Muscle of back (tissue), 11 donors: Measurements from ENCODE around the gene GATB. TPM values are rescaled to one million over a fixed set of nuclear protein-coding genes. Genes with fewer than 3 reads are reported as not detected.
A peak's percentile ranks its signal among the peaks of the same experiment; 100 is the strongest.

Source experiments
- DNase-seq, 3 donors: peaks; one replicate each; pipeline versions ENCODE4 v3.0.0 to v3.0.0-alpha.2; 2013
- polyA plus RNA-seq, 10 donors: library from polyadenylated mRNA; unstranded; fragments of 120-200 nt; gene quantifications; one replicate each; pipeline ENCODE4 v1.2.1, GENCODE V29; 2013; ENCODE audit not compliant: insufficient read length in 10 of 10

Gene GATB
- polyA plus RNA-seq, 10 donors: 18.3 to 24.0 (median 21.2) TPM

DNA sequence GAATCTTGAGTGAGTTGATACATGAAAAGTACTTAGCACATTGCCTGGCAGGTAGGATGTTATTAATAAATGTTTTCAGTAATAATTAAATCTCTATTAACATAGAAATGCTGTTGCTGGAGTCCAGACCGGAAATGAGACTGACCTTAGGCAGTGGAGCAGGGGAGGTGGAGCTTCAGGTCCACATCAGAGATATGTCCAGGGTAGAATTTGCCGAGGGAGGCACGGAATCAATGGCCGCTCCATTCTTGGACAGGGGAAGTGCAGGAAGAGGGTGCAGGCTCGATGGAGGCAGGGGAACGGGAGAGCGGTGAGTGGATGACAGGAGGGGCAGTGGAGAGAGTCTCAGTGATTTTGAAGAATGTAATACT, 107.3 kb downstream of the GATB start:
- peak in 1 of 3 donors; percentile 48 for DNase-seq

DNA sequence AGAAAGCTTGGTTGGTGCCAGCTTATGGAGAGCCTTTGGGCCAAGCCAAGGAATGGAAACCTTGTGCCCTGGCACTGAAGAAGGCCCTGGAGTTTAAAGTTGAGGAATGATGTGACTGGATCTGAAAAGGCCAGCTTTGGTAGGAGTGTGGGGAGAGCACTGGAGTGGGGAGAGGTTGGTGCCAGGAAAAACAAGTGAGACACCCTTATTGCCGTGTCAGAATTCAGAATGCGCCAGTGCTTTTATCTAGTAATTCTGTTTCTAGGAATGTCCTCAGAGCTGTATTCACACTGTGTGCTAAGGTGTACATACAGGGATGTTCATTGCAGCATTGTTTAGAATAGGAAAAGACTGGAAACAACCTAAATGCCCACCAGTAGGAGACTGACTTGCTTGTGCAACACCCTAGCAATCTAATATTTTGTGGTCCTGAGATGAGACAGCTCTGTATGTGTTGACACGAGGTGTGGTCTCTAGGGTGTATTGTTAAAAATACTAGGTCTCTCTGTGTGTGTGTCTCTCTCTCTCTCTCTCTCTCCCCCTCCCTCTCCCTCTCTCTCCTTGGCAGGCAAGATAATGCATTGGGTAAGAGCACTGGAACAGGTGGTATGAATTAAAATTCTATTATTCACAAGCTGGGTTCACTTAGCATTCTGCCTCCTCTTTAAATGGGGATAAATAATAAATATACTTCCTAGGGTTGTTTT, 107.8 kb downstream of the GATB start:
- peak; percentile 33 to 69 (median 58) for DNase-seq

- DNase-seq: no peak
These were observed 109.3 kb downstream of the GATB start for GRCh38 chr4:151651496-151651895.

DNA sequence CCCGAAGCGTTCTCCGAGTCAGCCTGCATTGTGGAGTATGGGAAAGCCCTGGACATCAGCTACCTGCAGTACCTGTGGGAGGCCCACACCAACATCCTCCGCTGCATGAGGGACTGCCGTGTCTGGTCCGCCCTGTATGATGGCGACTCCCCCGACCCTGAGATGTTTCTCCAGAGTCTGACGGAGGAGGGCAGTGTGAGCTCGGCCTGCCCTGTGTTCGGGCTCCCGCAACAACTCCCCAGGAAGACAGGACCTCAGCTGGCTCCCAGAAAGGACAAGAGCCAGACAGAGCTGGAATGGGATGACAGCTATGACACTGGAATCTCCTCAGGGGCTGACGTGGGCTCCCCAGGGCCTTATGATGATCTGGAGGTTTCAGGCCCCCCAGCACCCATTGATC, 111.3 kb downstream of the GATB start:
- no peak for DNase-seq

GRCh38 chr4:151646322-151646721, 114.5 kb downstream of the GATB start:
- DNase-seq: no peak

DNA sequence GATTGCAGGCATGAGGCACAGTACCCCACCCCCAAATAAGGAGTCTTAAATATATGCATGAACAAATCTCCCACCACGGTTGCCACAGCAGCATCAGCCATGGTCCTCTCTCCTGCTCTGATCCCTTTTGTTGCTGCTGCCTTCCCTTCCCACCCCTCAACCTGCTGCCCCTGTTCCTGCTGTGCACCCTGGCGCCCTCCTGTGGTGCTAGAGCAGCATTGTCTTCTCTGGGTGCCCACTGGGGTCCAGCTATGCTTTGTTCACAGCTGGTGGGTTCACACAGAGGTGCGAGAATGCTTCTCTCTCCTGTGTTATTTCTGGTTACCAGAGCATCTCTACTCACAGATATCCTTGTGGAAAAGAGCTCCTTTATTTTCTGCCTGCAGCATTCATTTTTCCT, 116.2 kb downstream of the GATB start:
- DNase-seq: no peak

DNA sequence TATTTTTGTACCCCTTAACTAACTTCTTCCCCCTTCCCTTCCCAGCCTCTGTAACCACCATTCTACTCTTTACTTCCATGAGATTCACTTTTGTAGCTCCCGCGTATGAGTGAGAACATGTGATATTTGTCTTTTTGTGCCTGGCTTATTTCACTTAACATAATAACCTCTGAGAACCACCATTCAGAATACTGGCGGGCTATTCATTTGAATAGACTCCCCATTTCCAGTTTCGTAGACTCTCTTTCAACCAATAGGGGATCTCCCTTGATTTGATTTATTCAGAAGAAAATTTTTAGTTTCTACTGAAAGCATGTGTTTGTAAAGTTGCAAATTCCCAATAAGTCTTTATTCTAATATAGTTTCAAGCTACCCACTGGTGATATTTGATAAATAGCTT, 117.2 kb downstream of the GATB start:
- no peak for DNase-seq

- DNase-seq: no peak
These were observed 118.8 kb downstream of the GATB start for GRCh38 chr4:151641983-151642382.

DNA sequence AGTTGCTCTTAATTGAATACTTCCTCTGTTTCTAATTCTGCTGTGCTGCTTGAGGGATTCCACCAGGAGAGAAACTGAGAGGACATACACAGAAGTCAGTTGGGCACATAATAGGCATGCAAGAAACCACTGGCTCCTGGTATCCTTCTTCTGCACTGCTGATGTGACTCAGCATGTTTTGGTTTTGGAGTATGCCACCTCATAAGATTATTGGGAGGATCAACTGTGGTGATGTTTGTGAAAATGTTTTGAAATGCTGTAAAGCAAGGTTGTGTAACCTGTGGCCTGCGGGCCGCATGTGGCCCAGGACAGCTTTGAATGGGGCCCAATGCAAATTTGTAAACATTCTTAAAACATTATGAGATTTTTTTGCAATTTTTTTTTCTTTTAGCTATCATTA, 119.6 kb downstream of the GATB start:
- no peak for DNase-seq

GRCh38 chr4:151640381-151640780, 120.4 kb downstream of the GATB start:
- DNase-seq: no peak

GRCh38 chr4:151638295-151638858, 122.4 kb downstream of the GATB start:
- DNase-seq: no peak

- DNase-seq: no peak
These were observed 129.5 kb downstream of the GATB start for GRCh38 chr4:151631349-151631748.

- DNase-seq: no peak
These were observed 131.6 kb downstream of the GATB start for GRCh38 chr4:151629097-151629783.

DNA sequence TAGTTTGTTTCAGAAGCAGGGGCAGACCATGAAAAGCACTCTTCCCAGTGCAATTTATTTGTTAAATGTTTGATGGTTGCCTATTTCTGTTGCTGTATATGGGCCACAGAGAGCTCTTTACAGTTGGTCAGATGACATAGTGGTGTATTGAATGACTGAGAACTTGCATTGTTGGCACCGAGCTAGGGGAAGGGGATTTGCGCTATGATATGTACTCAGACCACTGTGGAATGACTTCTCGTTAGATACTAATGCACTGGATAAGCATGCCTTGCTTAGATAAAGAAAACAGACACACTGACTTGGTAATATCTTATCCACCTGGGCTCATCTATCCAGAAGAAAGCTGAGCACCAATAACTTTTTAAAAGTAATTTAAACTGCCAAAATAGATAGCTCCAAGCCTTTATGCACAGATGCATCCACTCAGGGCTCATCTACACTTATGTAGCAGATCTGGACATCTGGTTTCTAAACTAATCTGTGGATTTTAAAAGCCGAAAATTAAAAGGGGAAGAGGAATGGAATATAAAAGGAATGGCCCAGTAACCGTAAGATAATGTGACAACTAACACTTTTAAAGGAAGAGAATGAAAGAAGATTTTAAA, 132.7 kb downstream of the GATB start:
- DNase-seq: peak in 2 of 3 donors; percentile 10 to 22

DNA sequence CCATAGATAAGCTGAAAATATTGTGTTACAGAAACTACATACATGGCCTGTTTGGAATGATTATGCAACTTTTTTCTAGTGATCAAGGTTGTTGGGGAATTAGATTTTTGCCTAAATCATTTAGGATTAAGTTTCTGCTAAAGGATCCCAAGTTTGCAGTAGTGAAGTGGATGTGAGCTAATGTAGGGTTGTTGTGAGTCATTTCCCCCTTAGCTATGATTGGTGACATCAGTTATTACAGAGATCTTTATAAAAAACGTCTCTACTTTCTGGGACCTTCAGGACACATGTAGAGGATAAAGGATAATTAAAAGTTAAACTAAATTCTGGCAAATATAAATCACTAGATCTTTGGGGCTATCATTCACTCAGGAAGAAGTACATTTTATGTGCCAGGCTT, 133.3 kb downstream of the GATB start:
- DNase-seq: no peak

DNA sequence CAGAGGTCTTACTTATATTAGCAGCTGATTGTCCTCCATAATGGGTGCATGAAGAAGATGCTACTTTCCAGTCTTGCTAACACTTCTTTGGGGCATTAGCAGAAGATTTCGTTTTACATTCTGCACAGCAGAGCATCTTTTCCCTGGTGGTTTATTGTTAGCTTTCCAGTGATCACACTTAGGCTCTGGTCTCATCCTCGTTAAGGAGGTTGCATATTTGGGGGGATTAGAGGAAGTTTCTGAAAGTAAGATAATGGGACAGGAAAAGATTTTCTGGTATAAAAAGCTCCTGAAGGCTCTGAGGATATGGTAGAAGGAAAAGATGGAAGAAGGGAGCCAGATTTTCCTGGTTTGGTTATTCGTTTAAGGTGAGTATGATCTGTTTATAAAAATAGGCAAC, 134.1 kb downstream of the GATB start:
- DNase-seq: no peak

- DNase-seq: no peak
These were observed 134.6 kb downstream of the GATB start for GRCh38 chr4:151626228-151626627.

- DNase-seq: peak in 1 of 3 donors; percentile 24
These were observed 135.9 kb downstream of the GATB start for GRCh38 chr4:151624626-151625565.
